ENCODE results near the gene FAM234B. TPM values are rescaled to one million over a fixed set of nuclear protein-coding genes. Genes with fewer than 3 reads are reported as not detected.

Gene FAM234B
- total and polyA plus RNA-seq, 2 donors: 3.1 to 7.1 TPM

- no peaks in the 10 kb centered on the region for H3K36me3 ChIP-seq (ENCODE audit: insufficient read depth)
- H3K4me3 ChIP-seq (ENCODE audit: low read depth, low read length): no peak overlapping the region
- no peak for DNase-seq (ENCODE audit: extremely low spot score)
- no peak overlapping the region for H3K27ac ChIP-seq (ENCODE audit: low read depth)
- WGBS: 46% methylated on average over 3 of the region's 3 CpGs
- H3K4me1 ChIP-seq (ENCODE audit: insufficient read depth): no peaks in the 10 kb centered on the region
Observed at GRCh38 chr12:13130981-13131380, 86.8 kb downstream of the FAM234B start.

Other genes starting within 250 kb of the FAM234B start
- 82.8 TPM for gene DDX47, start 231.0 kb upstream of the FAM234B start, total RNA-seq
- 48.2 TPM for gene DDX47, start 231.0 kb upstream of the FAM234B start, polyA plus RNA-seq
- gene GPRC5A, start 152.8 kb upstream of the FAM234B start, total RNA-seq: 12.1 TPM
- 8.5 TPM for gene GPRC5A, start 152.8 kb upstream of the FAM234B start, polyA plus RNA-seq
- gene GPRC5D, start 92.2 kb upstream of the FAM234B start, total RNA-seq: not detected
- gene GPRC5D, start 92.2 kb upstream of the FAM234B start, polyA plus RNA-seq: 0.13 TPM
- gene HEBP1, start 44.1 kb upstream of the FAM234B start, total RNA-seq: 22.0 TPM
- gene HEBP1, start 44.1 kb upstream of the FAM234B start, polyA plus RNA-seq: 68.5 TPM
- gene GSG1, start 59.3 kb downstream of the FAM234B start, total RNA-seq: 1.1 TPM
- gene GSG1, start 59.3 kb downstream of the FAM234B start, polyA plus RNA-seq: not detected
- gene EMP1, start 152.3 kb downstream of the FAM234B start, total RNA-seq: 71.6 TPM
- gene EMP1, start 152.3 kb downstream of the FAM234B start, polyA plus RNA-seq: 139 TPM

Data from urinary bladder (tissue), 4 donors.